Fibroblast of upper back skin (primary cell): Measurements from ENCODE around the gene ACVR1C.

Experiments used
- DNase-seq: peaks from one replicate; pipeline ENCODE4 v3.0.0-alpha.2; 2013

Gene ACVR1C

DNA sequence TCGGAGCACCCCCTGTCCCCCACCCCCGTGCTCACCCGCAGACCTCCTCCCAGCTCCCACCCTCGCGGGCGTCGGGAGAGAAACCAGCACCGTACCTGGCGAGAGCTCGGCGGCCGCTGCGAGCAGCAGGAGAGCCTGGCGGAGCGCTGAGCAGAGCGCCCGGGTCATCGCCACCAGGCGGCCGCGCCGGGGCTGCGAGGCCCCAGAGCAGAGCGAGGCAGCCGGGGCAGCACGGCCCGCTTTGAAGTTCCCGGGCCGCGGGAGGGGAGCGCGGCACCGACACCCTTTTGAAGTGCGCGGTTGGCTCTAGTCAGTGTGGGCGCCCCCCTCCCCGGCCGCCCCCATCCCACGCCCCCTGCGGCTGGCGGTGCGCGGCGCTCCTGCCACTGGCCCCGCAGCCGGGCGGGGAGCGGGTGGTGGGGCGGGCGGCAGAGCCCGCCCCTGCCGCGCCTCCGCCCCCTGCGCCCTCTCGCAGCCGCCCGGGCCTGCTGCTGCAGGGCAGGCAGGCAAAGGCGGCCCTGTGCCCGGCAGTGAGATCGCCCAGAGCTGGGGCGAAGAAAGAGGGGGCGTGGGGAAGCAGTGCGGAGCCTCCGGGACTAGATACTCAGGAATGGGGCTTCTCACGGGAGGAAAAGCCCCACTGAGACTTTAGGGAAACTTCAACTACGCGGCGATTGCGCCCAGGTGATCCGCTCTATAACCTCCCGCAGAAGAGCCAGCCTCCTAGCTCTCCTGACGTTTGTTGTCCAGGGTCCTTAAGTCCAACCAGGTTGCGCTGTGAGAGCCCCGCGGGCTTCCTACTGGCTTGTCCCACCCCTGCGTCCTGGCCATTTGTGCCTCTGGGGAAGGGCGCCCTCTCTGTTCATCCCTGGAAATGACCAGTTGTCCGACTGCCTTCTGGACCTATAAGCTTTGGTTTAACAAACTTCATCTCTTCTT lies at the start of gene ACVR1C:
TSS of gene ACVR1C (minus strand) at position 388 of the 939 bp plus-strand sequence. CDS start at position 168, 220 bp downstream.
- peak; percentile 46 for DNase-seq

DNA sequence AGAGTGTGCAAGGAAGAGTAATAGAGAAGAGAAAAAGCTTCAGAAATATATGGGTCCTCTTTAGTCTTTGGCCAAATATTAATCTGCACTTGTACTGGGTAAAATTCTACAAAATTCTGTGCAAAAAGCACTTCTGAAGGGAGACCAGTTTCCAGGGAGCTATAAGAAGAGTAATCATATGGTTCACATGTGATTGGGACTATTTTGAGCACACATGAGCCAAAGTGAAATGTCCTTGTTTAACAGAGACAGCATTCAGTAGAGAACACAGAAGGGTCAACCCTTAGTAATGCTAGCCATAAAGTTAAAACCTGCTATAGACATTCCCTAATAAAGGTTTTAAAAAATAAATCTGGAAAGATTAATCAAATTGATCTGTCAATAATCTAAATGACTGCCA lies 49.3 kb upstream of the ACVR1C start:
- no peak for DNase-seq

DNA sequence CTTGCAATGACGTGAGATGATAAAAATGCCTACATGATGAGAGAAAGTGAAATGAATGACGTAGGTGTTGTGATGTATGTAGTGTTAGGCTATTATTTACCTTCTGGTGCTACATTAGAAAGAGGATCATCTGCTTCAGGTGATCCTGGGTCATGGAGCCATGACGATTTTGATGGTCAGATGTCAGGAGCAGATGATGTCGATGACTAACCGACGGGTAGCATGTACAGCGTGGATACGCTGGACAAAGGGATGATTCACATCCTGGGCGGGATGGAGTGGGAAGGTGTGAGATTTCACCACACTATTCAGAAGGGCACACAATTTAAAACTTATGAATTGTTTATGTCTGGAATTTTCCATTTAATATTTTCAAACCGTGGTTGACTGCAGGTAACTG lies 43.5 kb upstream of the ACVR1C start:
- DNase-seq, result no peak

DNA sequence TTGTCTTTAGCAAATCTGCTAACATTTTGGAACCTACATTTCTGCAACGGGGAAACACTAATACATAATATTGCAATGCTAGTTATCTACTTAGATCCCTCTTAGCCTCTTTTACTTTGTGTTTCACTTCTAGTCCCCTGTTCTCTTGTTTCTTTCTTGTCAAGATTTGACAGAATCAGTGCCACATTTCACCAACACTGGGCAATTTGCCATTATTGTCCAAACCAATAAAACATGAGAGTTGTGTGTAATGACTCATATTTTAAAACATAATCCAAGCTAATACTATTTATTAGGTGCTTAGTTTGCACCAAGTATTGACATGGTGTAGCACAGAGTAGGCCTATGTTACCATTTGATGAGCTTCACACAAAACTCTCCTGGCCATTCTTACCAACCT lies 33.7 kb upstream of the ACVR1C start:
- no peak for DNase-seq

DNA sequence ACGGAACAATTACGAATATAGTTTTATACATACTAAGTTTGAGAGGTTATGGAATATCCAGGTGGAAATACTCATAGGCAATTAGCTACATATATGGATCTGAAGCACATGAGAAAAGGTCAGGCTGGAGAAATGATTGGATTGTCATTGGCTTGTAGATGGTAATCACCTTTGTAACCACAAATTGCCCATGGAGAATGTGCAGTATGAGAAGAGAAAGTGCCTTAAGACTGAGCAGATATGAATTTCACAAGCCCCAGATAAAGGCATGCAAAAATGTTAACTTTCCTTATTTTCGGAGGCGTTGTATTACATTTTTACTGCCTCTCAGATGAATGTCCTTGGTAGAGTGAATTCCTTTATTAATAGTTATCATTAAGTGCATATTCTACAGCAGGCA lies 33.1 kb upstream of the ACVR1C start:
- no peak for DNase-seq

DNA sequence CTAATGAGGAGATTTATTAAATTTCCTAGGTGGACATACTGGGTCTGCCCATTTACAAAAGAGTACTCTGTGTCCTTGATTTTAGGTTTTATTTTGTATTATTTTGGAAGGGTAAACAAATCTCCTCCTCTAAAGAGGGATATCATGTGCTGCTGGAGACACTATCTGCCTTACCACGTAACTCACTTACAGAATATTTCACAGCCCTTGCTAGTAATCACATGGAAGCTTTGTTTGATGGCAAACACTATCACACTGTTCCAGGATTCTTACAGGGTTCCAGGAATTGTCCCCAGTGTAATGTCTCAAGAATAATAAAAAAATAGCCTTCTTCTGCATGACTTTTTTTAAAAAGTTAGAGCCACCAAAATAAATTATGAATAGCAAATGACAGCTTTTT lies 29.2 kb upstream of the ACVR1C start:
- no peak for DNase-seq

DNA sequence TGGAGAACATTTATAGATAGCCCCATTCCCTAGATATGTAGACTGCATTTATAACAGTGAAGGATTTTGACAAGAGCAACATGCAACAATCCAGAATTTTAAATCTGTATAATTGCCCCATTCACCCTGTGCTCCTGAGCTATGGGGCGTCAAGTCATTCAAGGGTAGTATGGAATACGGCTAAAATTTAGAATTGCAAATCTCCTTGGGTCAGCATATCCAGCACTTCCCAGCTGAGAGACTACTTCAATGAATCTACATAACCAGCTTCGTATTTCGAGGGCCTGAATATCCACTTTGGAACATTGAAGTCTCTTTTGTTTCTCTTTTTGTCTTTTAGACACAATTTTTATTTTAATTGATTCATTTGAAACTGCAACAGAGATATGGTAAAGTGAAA lies 28.4 kb upstream of the ACVR1C start:
- no peak for DNase-seq

DNA sequence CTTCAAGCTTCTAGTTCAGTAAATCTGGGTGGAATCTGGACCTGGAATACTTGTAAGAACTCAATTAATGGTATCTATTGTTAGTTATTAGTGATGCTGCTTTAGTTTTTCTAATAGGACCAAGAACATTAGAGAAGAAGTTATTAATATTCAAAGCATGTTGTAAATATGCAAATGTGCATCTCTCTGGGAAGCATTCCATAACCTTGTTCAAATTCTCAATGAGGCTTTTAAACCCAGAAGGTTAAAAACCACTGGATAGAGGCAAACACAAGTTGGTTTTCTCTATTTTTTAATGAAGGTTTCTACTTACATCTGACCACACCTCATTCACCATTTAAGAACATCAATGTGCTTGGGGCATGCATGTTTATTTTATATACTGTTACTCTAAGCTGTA lies 16.1 kb upstream of the ACVR1C start:
- no peak for DNase-seq

DNA sequence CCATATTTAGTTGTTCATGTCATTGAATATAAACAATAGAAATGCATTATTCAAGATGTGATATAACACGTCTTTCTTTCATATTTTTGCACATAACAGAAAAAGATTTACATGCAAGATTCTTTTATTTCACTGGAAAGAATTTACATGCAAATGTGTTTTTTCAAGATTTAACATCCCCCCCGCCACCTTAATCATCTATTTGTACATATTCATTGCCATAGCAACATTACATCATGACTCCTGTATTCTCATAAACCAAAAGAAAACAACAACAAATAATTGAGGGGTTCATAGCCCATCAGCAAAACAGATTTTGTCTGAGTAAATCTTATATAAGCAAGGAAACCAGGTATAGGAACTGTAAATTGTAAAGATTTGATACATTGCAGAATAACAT lies 3.2 kb upstream of the ACVR1C start:
- DNase-seq, result no peak

DNA sequence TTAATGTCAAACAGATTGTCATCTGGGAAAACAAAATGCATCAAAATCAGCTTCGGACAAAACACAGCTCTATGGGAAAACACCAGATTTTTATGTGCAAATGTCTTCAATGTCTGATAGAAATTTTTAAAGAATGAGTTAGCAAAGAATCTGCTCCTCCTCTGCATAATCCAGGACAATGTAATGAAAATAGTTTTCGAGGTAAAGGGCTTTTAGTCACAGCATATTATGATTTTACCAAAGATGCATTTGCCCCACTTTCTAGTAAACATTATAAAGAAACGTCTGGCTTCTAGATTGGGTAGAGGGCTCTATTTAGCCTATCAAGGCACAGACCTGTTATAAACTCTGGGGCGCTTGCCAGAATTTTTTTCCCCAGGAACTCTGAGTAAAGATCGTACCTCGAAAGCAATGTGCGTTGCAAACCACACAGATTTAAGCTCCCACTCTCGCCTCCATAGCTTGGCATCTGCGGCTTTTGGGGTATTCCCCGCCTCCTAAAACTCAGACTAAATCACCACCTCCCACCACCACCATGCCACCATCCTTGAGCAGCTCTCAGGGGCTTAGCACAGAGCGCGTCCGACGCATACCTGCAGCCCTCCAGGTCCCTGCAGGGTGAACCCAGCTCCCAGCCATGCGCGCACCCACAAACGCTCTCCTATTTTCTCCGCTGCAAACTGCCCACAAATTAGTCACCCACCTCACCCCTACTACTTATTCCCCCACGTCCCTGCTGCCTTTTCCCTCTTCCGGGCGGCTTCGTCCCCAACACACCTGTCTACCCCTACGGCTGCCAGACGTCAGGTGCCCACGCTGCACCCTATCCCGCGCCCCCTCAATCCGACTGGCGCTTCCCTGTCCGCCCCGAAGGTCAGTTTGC lies 829 bp downstream of the ACVR1C start:
- DNase-seq, result peak; percentile 51

DNA sequence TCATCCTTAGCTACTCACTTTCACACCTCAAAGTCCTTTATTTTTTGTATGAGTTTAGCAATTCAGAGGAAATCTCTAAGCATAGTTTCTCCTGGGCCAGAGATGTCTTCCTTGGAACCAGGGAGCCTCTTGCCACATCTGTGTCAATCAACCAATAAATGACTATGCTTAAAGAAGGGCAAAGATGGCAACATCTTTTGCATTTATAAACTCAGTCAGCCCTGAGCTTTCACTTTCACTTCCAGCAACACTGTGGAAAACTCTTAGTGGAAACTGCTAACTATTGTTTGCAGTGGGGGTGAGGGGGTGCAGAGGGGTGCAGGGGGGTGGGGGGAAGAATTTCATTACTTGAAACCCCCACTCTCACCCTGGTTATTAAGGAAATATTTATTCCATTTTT lies 3.4 kb downstream of the ACVR1C start:
- no peak for DNase-seq

DNA sequence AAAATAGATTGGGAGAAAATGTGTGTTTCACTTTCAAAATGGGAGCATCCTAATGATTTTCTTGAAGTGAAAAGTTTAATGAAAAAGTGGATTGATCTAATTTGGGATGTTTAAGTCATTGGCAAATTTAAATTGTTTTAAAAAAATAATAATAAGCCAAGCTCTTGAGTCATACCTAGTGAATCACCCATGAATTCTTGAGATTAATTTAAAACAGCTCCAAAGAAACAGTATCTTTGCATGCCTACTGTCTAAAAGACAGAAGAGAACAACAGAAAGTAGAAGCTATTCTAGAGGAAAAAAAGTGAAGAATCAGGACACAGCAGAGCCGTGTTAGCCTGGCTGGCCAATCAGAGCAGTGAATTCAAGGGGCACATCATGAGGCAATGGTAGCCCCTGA lies 7.7 kb downstream of the ACVR1C start:
- DNase-seq, result peak; percentile 62

DNA sequence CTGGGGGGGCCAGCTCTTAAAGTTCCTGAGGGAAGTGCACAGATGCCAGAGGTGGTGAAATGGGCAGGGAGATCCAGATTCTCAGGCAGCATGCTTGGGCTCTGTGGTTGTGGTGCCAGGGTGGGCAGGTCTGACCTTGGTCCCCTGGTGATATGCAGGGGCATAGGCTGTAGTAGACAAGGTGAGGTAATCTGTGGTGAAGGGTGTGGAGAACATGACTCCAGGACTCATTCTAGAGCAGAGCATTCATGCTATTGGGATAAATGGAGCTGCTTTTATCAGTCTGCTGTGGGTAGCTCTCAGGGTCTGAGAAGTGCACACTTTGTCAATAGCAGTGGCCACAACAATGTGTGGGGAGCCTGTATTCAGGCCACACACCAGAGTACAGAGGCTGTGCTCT lies 16.9 kb downstream of the ACVR1C start:
- DNase-seq, result no peak

DNA sequence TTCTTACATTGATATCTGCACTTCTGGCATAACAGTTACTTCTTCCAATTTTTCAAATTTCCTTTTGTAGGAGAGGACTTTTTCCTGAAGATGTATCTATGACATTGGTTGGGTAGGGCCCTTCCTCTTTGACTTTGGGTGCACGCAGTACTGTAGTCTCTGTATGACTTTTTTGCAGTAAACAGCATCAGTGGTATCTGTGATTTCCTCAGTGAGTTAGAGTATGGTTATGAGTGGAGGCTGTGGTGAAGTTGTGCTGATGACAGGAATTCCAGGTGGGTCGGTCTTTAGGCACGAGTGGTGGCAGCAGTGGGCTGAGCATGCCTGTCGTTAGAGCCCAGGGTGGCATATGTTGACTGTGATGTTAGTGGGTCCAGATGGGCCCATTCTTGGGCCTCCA lies 17.6 kb downstream of the ACVR1C start:
- no peak for DNase-seq

DNA sequence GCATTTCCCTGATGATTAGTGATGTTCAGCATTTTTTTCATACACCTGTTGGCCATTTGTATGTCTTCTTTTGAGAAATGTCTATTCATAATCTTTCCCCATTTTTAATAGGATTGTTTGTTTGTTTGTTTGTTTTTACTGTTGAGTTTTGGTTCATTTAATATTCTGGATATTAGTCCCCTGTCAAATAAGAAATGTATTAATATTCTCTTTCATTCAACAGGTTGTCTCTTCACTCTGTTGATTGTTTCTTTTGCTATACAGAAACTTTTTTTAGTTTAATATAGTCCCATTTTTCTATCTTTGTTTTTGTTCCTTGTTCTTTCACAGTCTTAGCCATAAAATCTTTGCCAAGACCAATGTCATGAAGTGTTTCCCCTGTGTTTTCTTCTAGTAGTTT lies 22.1 kb downstream of the ACVR1C start:
- no peak for DNase-seq

DNA sequence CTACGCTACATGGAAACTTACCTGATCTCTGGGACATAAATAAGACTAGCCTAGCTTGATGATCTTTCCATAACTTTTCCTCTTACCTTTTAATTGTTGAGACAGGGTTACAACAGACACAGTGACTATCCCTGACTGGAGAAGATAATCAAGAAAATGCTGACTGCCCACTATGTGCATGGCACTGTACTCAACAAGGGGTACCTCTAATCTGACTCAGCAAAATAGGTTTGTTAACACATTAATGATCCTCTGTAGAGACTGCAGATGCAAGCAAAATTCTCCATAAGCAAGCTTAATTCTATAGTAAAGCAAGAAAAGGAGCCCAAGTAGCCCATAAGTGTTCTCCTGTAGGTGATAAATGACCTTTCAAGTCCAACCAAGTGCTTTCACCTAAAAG lies 25.5 kb downstream of the ACVR1C start:
- no peak for DNase-seq

DNA sequence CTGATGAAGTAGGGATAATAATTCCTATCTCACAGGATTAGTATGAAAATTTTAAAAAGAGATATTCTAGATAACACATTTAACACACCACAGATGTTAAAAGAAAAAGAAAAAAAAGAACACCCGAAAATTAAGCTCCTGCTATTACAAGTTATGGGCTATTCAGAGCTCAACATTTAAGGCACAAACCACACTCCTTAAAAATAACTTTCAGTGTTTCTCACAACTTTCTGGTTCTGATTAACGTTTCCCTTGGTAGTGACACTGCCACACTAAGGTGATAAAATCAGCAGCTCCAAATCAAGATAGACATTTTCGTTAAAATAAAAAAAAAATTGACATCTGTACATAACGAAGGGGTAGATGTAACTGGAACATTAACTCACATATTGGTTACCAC lies 26.9 kb downstream of the ACVR1C start:
- no peak for DNase-seq

DNA sequence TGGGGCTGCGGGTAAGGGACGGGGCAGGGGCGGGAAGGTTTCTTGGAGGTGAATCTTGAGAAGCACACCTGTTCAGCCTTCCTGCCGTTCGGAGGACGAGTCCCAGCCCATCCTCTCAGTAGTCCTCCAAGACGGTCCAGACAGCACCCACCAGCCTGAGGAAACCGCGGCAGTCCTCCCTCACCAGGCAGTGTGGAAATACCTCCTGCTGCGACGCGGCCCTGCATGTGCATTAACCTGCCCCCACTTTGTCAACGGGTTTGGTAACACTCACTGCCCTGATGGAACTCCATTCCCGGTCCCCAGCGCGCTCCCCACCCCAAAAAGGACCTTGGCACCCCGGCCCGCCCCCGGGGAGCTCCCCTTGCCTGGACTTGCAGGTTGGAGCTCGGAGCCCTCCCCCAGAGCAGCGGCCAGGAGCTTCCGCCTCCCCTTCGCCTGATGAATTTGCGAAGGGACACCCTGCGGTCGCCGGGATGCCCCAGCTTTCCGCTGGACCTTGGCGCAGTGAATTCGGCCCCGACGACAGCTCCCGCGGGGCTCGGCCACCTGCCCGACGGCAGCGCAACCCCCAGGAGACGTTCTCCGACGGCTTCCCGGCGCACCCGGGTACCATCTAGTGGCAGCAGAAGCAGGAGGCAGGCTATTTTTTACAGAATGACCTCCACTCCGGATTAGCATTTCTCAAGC lies 31.5 kb downstream of the ACVR1C start:
- peak; percentile 8 for DNase-seq

DNA sequence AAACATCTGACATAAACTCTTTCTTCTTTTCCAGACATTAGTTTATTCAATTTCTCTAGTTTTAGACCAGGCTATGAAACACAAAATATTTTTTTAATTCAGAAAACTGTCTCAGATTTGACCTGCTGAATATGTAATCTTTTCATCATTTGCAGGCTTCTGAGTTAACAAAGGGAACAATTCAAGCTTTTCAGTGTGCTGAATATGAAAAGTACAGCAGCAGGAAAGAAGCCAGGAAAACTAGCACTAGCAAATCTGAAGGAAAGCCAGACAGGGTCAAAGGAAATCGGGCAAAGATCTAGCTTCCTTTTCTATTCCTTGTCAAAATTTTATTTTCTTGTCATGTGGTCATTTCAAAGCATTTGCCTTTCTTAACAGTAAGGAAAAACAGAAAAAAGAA lies 35.3 kb downstream of the ACVR1C start:
- DNase-seq, result no peak

DNA sequence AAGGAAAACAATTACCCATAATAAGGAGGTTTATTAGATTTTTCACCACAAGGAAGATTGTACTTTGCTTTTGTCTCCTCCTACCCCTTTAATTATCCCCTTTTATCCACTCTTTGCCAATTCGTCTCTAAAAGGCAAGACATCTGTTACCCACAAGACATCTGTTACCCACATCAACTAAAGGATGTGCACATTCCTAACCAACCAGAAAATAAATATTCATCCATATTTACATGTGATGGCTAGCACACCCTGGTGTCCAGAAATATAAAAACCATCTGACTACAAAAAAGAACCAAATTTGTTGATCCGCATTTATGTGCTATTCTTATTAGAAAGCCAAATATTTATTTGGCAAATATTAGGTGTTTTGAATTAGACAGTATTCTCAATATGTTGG lies 35.7 kb downstream of the ACVR1C start:
- DNase-seq, result peak; percentile 28

DNA sequence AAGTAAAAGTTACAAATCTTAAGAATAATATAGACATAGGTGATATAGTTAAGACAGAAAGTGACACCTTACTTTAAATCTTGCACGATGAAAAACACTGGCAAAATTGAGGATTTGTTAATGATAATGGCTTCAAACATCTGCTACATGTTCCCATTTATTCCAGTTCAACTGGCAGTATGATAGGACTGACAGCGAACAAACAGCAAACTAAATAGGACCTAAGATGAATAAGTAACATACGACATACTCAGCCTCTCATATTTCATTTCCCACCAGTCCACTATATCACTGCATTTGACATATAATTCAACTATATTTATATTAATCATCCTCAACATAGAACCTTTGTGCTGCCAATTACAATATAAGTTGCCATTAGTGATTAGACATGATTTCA lies 36.3 kb downstream of the ACVR1C start:
- no peak for DNase-seq

DNA sequence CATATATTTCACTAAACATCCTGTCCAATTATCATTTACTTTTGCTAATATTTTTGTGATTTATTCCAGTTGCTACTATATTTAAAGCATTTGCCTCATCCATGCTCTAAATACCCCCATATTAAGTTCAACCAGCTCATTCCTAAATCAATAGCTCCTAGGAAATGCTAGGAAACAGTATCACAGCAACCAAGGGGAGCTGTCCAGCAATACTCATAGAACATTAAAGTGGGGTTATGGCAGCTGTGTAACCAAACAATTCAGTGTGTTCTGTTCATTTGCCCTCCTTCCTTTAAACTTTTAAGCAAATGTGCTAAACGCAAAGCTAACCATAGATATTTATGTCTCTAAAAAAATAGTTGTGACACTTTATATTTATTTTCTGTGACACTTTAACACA lies 41.1 kb downstream of the ACVR1C start:
- DNase-seq, result no peak

DNA sequence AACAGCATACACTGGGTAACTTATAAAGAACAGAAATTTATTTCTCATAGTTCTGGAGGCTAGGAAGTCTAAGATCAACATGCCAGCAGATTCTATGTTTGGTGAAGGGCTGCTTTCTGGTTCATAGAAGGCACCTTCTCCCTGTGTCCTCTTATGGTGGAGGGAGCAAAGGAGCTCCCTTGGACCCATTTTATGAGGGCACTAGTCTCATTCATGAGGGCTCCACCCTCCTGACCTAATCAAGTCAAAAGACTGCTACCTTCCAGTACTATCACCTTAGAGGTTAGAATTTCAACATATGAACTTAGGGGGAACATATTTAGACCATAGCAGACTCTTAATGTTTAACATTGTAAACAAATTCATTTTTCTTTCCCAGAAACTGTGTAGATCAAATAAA lies 54.5 kb downstream of the ACVR1C start:
- DNase-seq, result no peak
